ENCODE measurements around the gene EPHA7. TPM values are rescaled to one million over a fixed set of nuclear protein-coding genes. Genes with fewer than 3 reads are reported as not detected.

EPHA7 gene
- total and polyA plus RNA-seq, 2 donors (not counting 1 experiment from before 2014, with no cell fraction given) = under 0.01 to 0.03 TPM

- Histone ChIP-seq H3K4me2 (ENCODE audit: extremely low read depth, insufficient read depth, low read length) (no peak overlapping the region), H3K9ac (ENCODE audit: insufficient read depth, low read length) (no peak overlapping the region), H3K79me2 (ENCODE audit: control insufficient read depth, insufficient read depth, low read length) (no peaks in the 10 kb centered on the region), H3K9me3 (ENCODE audit: control insufficient read depth, insufficient read depth, low read depth, low read length) (no peaks in the 10 kb centered on the region), H3K27me3 (ENCODE audit: control insufficient read depth, insufficient read depth, low read length) (no peaks in the 10 kb centered on the region), H2AFZ (ENCODE audit: low read length) (no peak overlapping the region), H4K20me1 (ENCODE audit: control insufficient read depth, extremely low read depth, insufficient read depth, low read length) (no peaks in the 10 kb centered on the region), H3K4me3 (replicated peaks in 1 of 4; ENCODE audit: control extremely low read depth in 1 of 4, insufficient read depth in 1 of 4, low read depth in 3 of 4, low read length in 4 of 4) (no peak overlapping the region), H3K36me3 (ENCODE audit: control insufficient read depth, insufficient read depth, low read length) (no peaks in the 10 kb centered on the region), H3K27ac (ENCODE audit: insufficient read depth, low read length) (no peak overlapping the region), H3K4me1 (ENCODE audit: control insufficient read depth, extremely low read depth, insufficient read depth, low read length) (no peaks in the 10 kb centered on the region)
- TF ChIP-seq EZH2 (IDR thresholded peaks at IDR 0.05; ENCODE audit: low read length, missing control alignments) (no peak), CTCF (conservative IDR thresholded peaks at IDR 0.05 in 1 of 2, IDR thresholded peaks at IDR 0.05 in 1 of 2; ENCODE audit: low read depth in 1 of 2, low read length in 2 of 2) (no peak)
- DNase-seq (ENCODE audit: low read depth in 2 of 2) = no peak
These were observed 31.3 kb downstream of the EPHA7 start for GRCh38 chr6:93388070-93388469.

GRCh38 chr6:93376026-93376540 lies 43.3 kb downstream of the EPHA7 start:
- TF ChIP-seq CTCF (conservative IDR thresholded peaks at IDR 0.05 in 1 of 2, IDR thresholded peaks at IDR 0.05 in 1 of 2; ENCODE audit: low read depth in 1 of 2, low read length in 2 of 2) (no peak), EZH2 (IDR thresholded peaks at IDR 0.05; ENCODE audit: low read length, missing control alignments) (no peak)
- no peaks in the 10 kb centered on the region for H3K27me3 ChIP-seq (ENCODE audit: control insufficient read depth, insufficient read depth, low read length)
- H2AFZ ChIP-seq (ENCODE audit: low read length) = no peak overlapping the region
- no peaks in the 10 kb centered on the region for H3K79me2 ChIP-seq (ENCODE audit: control insufficient read depth, insufficient read depth, low read length)
- no peak overlapping the region for H3K27ac ChIP-seq (ENCODE audit: insufficient read depth, low read length)
- H3K36me3 ChIP-seq (ENCODE audit: control insufficient read depth, insufficient read depth, low read length) = no peaks in the 10 kb centered on the region
- no peak for DNase-seq (ENCODE audit: low read depth in 2 of 2)
- no peak overlapping the region for H3K4me3 ChIP-seq (replicated peaks in 1 of 4; ENCODE audit: control extremely low read depth in 1 of 4, insufficient read depth in 1 of 4, low read depth in 3 of 4, low read length in 4 of 4)
- H3K4me1 ChIP-seq (ENCODE audit: control insufficient read depth, extremely low read depth, insufficient read depth, low read length) = no peaks in the 10 kb centered on the region
- no peak overlapping the region for H3K9ac ChIP-seq (ENCODE audit: insufficient read depth, low read length)
- no peaks in the 10 kb centered on the region for H4K20me1 ChIP-seq (ENCODE audit: control insufficient read depth, extremely low read depth, insufficient read depth, low read length)
- H3K9me3 ChIP-seq (ENCODE audit: control insufficient read depth, insufficient read depth, low read depth, low read length) = no peaks in the 10 kb centered on the region
- H3K4me2 ChIP-seq (ENCODE audit: extremely low read depth, insufficient read depth, low read length) = no peak overlapping the region

- TF ChIP-seq EZH2 (IDR thresholded peaks at IDR 0.05; ENCODE audit: low read length, missing control alignments) = no peak
- TF ChIP-seq CTCF (conservative IDR thresholded peaks at IDR 0.05 in 1 of 2, IDR thresholded peaks at IDR 0.05 in 1 of 2; ENCODE audit: low read depth in 1 of 2, low read length in 2 of 2) = no peak
- Histone ChIP-seq H3K36me3 (ENCODE audit: control insufficient read depth, insufficient read depth, low read length) (no peaks in the 10 kb centered on the region), H3K9ac (ENCODE audit: insufficient read depth, low read length) (no peak overlapping the region), H3K4me3 (replicated peaks in 1 of 4; ENCODE audit: control extremely low read depth in 1 of 4, insufficient read depth in 1 of 4, low read depth in 3 of 4, low read length in 4 of 4) (no peak overlapping the region), H3K27me3 (ENCODE audit: control insufficient read depth, insufficient read depth, low read length) (no peaks in the 10 kb centered on the region), H3K4me1 (ENCODE audit: control insufficient read depth, extremely low read depth, insufficient read depth, low read length) (no peaks in the 10 kb centered on the region), H3K27ac (ENCODE audit: insufficient read depth, low read length) (no peak overlapping the region), H3K9me3 (ENCODE audit: control insufficient read depth, insufficient read depth, low read depth, low read length) (no peaks in the 10 kb centered on the region), H2AFZ (ENCODE audit: low read length) (no peak overlapping the region), H4K20me1 (ENCODE audit: control insufficient read depth, extremely low read depth, insufficient read depth, low read length) (no peaks in the 10 kb centered on the region), H3K79me2 (ENCODE audit: control insufficient read depth, insufficient read depth, low read length) (no peaks in the 10 kb centered on the region), H3K4me2 (ENCODE audit: extremely low read depth, insufficient read depth, low read length) (no peak overlapping the region)
- no peak for DNase-seq (ENCODE audit: low read depth in 2 of 2)
These were observed 45.9 kb downstream of the EPHA7 start for GRCh38 chr6:93373445-93373844.
